ENCODE measurements around the gene GNPTG.

Gene GNPTG

DNA sequence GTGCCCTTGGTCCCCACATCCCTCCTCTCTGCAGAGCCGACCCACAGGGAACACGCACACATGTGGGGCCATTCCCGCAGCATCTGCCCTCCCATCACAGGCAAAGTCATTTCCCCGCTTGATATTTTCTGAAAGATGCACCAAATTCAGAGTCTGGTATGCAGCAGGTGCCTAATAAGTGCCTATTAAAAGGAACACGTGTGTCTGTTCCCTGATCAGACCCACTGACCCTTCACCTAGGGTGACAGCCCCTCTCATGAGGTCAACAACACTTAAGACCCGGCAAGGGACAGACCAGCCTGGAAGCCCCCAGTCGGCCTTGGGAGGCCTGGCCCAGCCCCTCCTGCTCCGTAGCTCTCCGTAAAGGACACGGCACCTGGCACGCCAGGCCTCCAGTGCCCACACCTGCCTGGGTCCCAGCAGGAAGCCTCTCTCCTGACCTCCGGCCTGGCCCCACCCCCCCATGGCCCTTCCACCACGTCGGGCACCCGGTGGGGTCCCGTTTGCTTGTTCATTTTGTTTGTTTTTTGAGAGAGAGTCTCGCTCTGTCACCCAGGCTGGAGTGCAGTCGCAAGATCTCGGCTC, 42.7 kb downstream of the GNPTG start:
- no peak for DNase-seq (ENCODE audit: low read depth)

DNA sequence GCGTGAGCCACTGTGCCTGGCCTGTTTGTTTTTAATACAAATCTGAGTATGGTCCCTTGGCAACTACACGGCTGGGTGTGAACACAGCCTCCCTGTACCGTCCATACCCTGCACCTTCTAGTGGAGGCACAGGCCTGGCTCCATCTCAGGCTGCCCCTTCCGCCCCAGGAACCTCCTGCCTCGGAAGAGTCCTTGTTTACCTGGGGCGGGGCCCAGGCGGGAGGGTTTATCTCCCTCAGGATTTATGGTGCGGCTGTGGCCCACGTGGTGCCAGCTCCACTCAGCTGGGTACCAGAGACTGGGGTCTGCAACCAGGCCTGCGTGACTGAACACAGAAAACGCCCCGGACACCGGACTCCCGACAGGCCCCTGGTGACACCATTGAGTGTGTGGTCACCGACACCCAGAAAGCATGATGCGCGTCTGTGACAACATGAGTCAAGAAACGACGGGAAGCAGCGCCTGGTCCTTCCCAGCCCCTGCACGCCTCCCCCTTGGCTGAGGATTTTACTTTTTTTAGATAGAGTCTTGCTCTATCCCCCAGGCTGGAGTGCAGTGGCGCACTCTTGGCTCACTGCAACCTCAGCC, 43.8 kb downstream of the GNPTG start:
- no peak for DNase-seq (ENCODE audit: low read depth)

DNA sequence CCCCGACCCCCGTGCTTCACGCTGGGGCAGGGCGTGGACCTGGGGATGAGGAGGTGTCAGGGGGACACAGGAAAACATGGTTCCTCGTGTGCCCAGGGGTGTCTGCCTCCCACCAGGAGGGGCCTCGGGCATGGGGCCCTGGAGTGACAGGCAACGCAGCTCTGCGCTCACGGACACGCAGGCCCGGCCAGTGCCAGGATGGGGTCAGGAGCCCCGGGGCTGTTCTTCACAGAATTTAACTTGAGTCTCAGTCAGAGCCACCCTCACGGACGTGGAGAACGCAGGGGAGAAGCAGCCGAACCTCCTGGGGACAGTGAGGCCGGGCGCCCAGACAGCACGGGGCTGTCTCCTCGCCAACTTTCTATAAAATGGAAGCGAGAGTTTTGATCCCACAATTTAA, 46.0 kb downstream of the GNPTG start:
- DNase-seq (ENCODE audit: low read depth), result no peak

DNA sequence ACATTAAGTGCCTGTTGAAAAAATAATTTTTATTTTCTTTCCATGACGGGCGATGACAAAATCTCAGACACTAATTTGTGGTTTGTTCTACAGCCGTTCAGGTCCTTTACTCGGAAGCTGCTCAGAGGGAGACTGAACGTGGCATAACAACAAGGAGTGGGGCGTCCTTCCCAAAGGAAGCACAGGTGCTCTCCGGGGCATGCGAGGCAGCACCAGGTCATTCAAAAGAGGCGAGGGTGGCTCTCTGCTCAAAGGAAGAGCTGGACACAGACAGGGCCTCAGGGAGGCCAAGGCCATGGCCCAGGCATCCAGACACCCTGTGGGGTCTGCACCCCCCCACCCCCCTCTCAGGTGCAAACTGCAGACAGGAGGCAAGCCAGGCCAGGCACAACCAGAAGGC, 46.6 kb downstream of the GNPTG start:
- no peak for DNase-seq (ENCODE audit: low read depth)

DNA sequence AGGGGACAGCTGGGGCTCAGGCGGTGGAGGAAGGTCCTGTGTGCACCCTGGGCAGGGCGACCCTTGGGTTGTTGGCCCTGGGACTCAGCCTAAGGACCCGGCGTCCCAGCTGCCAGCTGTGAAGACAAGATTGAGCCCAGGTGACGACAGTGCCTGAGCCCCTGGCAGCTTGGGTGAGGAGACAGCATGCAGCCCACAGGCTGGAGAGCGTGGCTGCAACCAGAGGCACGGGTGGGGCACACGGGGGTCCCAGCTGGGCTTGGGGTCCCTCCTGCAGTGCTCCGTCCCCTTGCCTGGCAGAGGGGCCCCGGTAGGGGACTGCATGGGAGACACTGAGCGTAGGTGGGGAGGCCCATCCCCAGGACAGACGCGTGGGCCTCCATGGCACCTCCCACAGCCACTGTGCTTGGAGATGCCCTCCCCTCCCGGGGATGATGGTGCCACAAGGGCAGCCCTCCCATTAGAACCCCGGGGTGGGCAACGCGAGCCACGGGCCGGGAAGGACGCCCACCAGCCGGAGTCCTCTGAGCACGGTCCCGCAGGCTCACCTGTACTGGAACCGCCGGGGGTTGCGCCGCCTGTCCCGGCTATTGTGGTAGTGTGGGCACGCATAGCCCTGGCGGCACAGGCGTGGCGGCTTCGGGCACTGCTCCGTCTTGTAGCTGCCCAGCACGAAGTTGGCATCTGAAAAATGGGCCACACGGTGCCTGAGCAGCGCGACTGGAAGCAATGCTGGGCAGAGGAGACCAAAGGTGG, 47.3 kb downstream of the GNPTG start:
- DNase-seq (ENCODE audit: low read depth), result no peak

DNA sequence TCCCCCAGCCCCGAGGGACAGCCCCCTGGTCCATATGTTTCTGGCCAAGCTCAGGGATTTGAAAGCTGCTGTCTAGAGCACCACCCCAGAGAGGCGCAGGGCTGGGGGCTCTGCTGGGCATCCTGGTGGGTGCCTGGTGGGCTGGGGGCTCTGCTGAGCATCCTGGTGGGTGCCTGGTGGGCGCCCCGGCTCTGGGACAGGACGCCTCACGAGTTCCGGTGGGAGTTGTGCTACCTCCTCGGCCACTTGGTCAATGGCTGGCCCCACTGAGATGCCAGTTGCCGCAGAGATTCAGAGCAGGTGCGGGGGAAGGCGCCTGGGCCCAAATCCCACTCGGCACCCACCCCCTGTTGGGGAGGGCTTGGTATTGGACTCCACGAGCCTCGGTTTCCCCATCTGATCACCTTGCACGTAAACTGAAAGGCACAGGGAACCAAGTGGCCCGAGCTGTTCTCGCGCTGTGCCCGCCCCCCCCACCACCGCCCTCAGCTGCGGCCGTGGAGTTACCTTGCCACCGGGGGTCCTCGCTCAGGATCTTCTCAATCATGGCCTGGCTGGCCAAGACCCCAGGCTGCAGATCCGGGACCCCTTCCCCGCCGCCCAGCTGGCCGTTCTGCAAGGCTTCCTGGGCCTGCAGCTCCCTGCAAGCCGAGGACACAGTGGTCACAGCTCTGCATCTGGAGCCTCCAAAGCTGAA, 49.5 kb downstream of the GNPTG start:
- no peak for DNase-seq (ENCODE audit: low read depth)

DNA sequence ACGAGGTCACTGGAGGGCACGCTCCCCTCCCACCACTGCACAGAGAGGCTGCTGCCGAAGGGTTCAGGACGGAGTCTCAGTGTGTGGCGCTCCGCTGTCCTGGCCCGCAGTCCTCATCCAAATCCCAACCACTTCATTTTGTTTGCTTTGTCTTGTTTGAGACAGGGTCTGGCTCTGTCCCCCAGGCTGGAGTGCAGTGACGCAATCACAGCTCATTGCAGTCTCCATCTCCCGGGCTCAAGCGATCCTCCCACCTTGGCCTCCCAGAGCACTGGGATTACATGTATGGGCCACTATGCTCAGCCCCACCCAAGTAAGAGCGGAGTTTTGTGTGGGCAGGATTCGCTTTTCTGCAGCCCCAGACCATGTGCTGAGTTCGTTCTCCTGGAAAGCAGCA, 50.0 kb downstream of the GNPTG start:
- no peak for DNase-seq (ENCODE audit: low read depth)

DNA sequence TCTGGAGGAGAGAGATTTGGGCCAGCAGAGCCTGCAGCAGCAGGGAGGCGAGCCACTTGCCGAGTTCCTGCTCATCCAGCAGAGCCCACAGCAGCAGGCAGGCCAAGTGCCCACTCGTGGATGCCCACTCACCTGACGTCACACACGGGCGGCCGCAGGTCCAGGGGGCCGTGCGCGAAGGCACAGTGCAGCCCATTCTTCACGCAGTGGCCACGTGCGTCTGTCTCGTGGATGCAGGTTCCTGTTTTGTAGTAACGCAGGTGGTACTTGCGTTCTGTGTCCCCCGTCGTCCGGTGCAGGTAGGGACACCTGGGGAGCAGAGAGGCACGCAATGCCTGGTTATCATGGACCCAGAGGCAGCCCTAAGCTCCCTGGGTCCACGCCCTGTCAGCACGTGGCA, 51.3 kb downstream of the GNPTG start:
- DNase-seq (ENCODE audit: low read depth), result no peak

DNA sequence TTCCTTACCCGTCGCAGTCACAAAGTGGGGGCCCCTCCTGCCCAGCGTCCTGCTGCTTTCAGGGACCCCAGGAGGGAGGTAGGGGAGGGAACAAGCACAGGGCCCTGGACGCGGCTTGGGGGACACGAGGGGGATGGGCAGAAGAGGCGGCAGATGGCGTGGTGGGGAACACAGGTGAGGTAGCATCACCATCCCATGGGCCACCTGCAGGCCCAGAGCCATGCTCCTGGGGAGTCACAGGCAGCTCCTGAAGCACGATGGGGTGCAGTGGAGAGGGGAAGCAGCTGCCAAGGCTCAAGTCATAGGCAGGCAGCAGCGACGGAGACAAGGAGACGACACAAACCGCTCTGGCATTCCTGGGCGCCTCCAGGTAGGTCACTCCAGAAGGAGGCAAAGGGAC, 52.0 kb downstream of the GNPTG start:
- no peak for DNase-seq (ENCODE audit: low read depth)

DNA sequence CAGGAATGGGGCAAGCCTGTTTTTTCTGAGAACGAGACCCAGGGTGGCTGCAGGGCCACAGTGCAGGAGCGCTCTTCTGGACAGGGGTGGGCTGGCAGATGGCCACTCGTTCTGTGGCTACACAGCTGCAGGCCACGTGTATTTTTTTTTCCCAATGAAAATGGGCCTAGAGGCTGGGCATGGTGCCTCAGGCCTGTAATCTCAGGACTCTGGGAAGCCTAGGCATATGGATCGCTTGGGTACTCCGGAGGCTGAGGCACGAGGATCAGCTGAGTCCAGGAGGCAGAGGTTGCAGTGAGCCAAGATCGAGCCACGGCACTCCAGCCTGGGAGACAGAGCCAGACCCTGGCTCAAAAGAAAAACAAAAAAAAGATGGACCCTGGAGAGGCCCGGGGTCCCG, 56.0 kb downstream of the GNPTG start:
- DNase-seq (ENCODE audit: low read depth), result peak; percentile 12

DNA sequence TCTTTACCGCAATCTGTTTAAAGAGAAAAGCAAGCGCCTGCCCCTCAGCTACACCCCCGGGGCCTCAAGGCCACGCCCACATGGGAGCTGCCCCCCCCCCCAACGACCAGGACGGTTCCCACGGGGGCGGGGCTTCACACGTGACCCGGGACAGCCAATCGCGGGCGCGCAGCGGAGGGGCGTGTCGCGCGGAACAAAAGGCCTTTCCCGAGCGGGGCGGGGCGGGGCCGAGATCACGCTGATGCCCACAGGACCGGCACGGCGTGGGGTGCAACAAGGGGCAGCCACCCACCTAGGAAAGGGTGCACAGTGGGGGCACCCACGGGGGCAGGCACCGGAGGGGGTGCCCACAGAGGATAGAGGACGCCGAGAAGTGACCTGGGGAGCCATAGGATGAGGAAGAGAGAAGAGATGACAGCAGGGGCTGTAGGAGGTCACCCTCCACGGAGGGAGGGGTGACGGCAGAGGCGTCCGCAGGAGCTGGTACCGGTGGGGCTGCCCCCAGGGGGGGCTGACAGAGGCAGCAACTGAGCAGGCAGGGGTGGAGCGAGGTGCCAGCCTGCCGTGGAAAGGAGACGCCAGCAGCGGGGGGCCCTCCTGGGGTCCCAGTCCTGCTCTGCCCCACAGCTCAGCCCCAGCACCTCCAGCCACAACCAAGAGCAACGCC, 56.6 kb downstream of the GNPTG start:
- peak; percentile 84 for DNase-seq (ENCODE audit: low read depth)

DNA sequence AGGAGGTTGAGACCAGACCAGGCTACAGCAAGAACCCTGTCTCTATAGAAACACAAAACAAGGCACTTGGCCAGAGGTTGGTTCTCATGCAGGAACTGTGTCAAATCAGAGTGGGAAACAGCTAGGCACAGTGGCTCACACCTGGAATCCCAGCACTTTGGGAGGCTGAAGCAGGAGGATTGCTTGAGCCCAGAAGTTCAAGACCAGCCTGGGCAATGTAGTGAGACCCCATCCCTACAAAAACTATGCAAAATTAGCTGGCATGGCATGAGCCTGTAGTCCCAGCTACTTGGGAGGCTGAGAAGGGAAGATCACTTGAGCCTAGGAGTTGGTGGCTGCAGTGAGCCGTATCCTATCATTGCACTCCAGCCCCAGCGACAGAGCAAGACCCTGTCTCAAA, 61.1 kb downstream of the GNPTG start:
- no peak for DNase-seq (ENCODE audit: low read depth)
